ENCODE measurements around the gene PRKN. TPM values are rescaled to one million over a fixed set of nuclear protein-coding genes. Genes with fewer than 3 reads are reported as not detected.

Gene PRKN
- total and polyA plus RNA-seq, 2 experiments from 2014 or later: 1.2 to 2.3 TPM

DNA sequence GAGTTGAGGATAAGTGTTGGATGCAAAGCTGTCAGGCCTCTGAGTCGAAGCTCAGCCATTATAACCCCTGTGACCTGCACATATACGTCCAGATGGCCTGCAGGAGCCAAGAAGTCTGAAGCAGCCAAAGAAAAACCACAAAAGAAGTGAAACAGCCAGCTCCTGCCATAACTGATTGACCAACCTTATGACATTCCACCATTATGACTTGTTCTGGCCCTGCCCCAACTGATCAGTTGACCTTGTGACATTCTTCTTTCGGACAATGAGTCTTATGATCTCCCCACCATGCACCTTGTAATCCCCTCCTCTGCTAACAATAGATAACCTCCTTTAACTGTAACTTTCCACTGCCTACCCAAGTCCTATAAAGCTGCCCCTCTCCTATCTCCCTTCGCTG is 1320.0 kb downstream of the PRKN start:
- Histone ChIP-seq H3K4me2 (ENCODE audit: unreplicated experiment) (peak overlapping the region; percentile 46), H3K27me3 (replicated peaks; ENCODE audit: insufficient read depth) (no peaks in the 10 kb centered on the region), H3K9me3 (ENCODE audit: low read depth) (no peaks in the 10 kb centered on the region), H4K20me1 (ENCODE audit: insufficient read depth) (no peaks in the 10 kb centered on the region), H3K9me2 (ENCODE audit: insufficient read depth) (peaks cover 5% of the 10 kb centered on the region; the same call in 1 of the 2 replicates), H3F3A (ENCODE audit: insufficient read depth) (peaks cover 29% of the 10 kb centered on the region), H3K9ac (peak overlapping the region; percentile 20; the same call in 1 of the 2 replicates), H3K36me3 (ENCODE audit: low read depth) (no peaks in the 10 kb centered on the region), H3K4me3 (no peak overlapping the region), H2AFZ (no peak overlapping the region), H3K27ac (peak overlapping the region; percentile 71), H3K4me1 (ENCODE audit: insufficient read depth) (peaks cover 26% of the 10 kb centered on the region), H3K79me2 (ENCODE audit: insufficient read depth) (no peaks in the 10 kb centered on the region)
- peak; percentile 69 for DNase-seq
- TF ChIP-seq EZH2phosphoT487 (IDR thresholded peaks at IDR 0.05; ENCODE audit: insufficient read depth, low read depth) (no peak), EZH2 (IDR thresholded peaks at IDR 0.05; ENCODE audit: insufficient read depth, poor library complexity, severe bottlenecking) (no peak)
- in situ Hi-C loops (cut with MboI): no loop called here
- 23 to 29% methylated on average over 4 of the region's 4 CpGs for WGBS, 2 experiments (ENCODE audit: low coverage in 1 of 2, low lambda C conversion rate in 2 of 2, missing lambda C conversion rate in 2 of 2)

DNA sequence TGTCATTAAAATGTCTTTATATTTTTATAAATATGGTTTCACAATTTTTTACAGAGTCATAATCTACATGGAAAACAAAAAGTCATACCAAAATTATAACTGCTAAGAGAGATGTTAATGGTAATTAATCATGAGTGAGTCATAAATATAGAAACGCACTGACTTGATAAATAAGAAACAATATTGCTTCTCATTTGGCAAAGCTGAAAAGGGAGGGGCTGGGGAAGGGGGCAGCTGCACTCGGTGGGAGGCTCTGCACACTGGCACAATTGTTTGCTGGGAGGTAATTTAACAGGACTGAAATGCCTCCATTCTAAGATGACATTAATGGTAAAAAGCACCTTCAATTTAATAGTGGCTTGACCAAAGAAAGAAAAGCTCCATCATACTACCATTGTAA is 1320.5 kb downstream of the PRKN start:
- Histone ChIP-seq H3K9ac (peak overlapping the region; percentile 20), H4K20me1 (ENCODE audit: insufficient read depth) (no peaks in the 10 kb centered on the region), H3K9me3 (ENCODE audit: low read depth) (no peaks in the 10 kb centered on the region), H3K4me1 (ENCODE audit: insufficient read depth) (peaks cover 26% of the 10 kb centered on the region), H3K4me3 (no peak overlapping the region), H3K4me2 (ENCODE audit: unreplicated experiment) (peak overlapping the region; percentile 46), H3K79me2 (ENCODE audit: insufficient read depth) (no peaks in the 10 kb centered on the region), H3K9me2 (ENCODE audit: insufficient read depth) (peaks cover 4% of the 10 kb centered on the region; the same call in 1 of the 2 replicates), H3F3A (ENCODE audit: insufficient read depth) (peaks cover 29% of the 10 kb centered on the region), H3K36me3 (ENCODE audit: low read depth) (no peaks in the 10 kb centered on the region), H2AFZ (no peak overlapping the region), H3K27me3 (replicated peaks; ENCODE audit: insufficient read depth) (no peaks in the 10 kb centered on the region), H3K27ac (peak overlapping the region; percentile 71)
- in situ Hi-C loops (cut with MboI): no loop called here
- WGBS, 2 experiments (ENCODE audit: low coverage in 1 of 2, low lambda C conversion rate in 2 of 2, missing lambda C conversion rate in 2 of 2): 0 to 3% methylated on average over 2 of the region's 2 CpGs
- TF ChIP-seq EZH2phosphoT487 (IDR thresholded peaks at IDR 0.05; ENCODE audit: insufficient read depth, low read depth): no peak
- no peak for TF ChIP-seq EZH2 (IDR thresholded peaks at IDR 0.05; ENCODE audit: insufficient read depth, poor library complexity, severe bottlenecking)
- DNase-seq: no peak

DNA sequence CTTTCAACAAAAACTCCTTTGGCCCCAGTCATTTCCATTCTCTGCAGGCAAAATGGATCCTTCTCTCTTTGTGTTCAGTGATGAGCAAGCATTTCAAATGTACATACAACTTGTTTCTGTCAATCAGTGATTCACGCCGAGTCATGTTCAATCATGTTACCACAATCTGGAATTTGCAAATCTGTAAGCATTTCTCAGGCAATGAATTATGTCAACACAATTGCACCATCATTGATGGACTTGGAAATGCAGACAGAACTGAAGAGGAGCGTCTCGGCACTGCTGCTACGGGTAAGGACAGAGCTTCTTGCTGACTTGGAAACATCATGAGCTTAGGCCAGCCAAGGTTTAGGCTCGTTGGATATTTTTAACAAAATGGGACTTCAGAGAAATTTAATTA is 1320.9 kb downstream of the PRKN start:
- Histone ChIP-seq H3K36me3 (ENCODE audit: low read depth) (no peaks in the 10 kb centered on the region), H3F3A (ENCODE audit: insufficient read depth) (peaks cover 29% of the 10 kb centered on the region), H3K4me3 (no peak overlapping the region), H2AFZ (no peak overlapping the region), H3K9me3 (ENCODE audit: low read depth) (no peaks in the 10 kb centered on the region), H3K79me2 (ENCODE audit: insufficient read depth) (no peaks in the 10 kb centered on the region), H3K9me2 (ENCODE audit: insufficient read depth) (no peaks in the 10 kb centered on the region), H3K4me2 (ENCODE audit: unreplicated experiment) (peak overlapping the region; percentile 46), H3K4me1 (ENCODE audit: insufficient read depth) (peaks cover 26% of the 10 kb centered on the region), H3K27me3 (replicated peaks; ENCODE audit: insufficient read depth) (no peaks in the 10 kb centered on the region), H3K9ac (peak overlapping the region; percentile 20), H4K20me1 (ENCODE audit: insufficient read depth) (no peaks in the 10 kb centered on the region), H3K27ac (peak overlapping the region; percentile 71)
- TF ChIP-seq EZH2 (IDR thresholded peaks at IDR 0.05; ENCODE audit: insufficient read depth, poor library complexity, severe bottlenecking) (no peak), EZH2phosphoT487 (IDR thresholded peaks at IDR 0.05; ENCODE audit: insufficient read depth, low read depth) (0 out of 2 replicates have a peak, but pooled peaks have one; percentile 64)
- in situ Hi-C loops (cut with MboI): no loop called here
- WGBS, 2 experiments (ENCODE audit: low coverage in 1 of 2, low lambda C conversion rate in 2 of 2, missing lambda C conversion rate in 2 of 2): 3% methylated on average over 6 of the region's 6 CpGs
- peak; percentile 82 for DNase-seq

DNA sequence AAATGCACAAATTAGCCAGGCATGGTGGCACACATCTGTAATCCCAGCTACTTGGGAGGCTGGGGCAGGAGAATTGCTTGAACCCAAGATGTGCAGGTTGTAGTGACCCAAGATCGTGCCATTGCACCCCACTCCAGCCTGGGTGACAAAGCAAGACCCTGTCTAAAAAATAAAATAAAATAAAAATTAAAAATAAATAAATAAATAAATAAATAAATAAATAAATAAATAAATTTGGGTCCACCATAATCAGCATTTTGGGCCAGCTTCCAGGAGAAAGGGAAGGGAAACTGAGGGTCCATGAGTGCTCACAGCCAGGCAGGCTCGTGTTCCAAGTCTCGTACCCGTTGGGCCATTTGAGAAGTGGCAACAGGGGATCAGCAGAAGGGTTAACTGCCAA is 1322.1 kb downstream of the PRKN start:
- Histone ChIP-seq H3K9ac (no peak overlapping the region), H3K9me3 (ENCODE audit: low read depth) (no peaks in the 10 kb centered on the region), H2AFZ (no peak overlapping the region), H3K4me3 (no peak overlapping the region), H3K4me2 (ENCODE audit: unreplicated experiment) (no peak overlapping the region), H3K27ac (no peak overlapping the region), H3F3A (ENCODE audit: insufficient read depth) (peaks cover 29% of the 10 kb centered on the region), H3K9me2 (ENCODE audit: insufficient read depth) (no peaks in the 10 kb centered on the region), H3K36me3 (ENCODE audit: low read depth) (no peaks in the 10 kb centered on the region), H3K27me3 (replicated peaks; ENCODE audit: insufficient read depth) (no peaks in the 10 kb centered on the region), H4K20me1 (ENCODE audit: insufficient read depth) (no peaks in the 10 kb centered on the region), H3K79me2 (ENCODE audit: insufficient read depth) (no peaks in the 10 kb centered on the region), H3K4me1 (ENCODE audit: insufficient read depth) (peaks cover 26% of the 10 kb centered on the region)
- DNase-seq: no peak
- 92 to 95% methylated on average over 4 of the region's 4 CpGs for WGBS, 2 experiments (ENCODE audit: low coverage in 1 of 2, low lambda C conversion rate in 2 of 2, missing lambda C conversion rate in 2 of 2)
- in situ Hi-C loops (cut with MboI): no loop called here
- TF ChIP-seq EZH2 (IDR thresholded peaks at IDR 0.05; ENCODE audit: insufficient read depth, poor library complexity, severe bottlenecking) (no peak), EZH2phosphoT487 (IDR thresholded peaks at IDR 0.05; ENCODE audit: insufficient read depth, low read depth) (no peak)

DNA sequence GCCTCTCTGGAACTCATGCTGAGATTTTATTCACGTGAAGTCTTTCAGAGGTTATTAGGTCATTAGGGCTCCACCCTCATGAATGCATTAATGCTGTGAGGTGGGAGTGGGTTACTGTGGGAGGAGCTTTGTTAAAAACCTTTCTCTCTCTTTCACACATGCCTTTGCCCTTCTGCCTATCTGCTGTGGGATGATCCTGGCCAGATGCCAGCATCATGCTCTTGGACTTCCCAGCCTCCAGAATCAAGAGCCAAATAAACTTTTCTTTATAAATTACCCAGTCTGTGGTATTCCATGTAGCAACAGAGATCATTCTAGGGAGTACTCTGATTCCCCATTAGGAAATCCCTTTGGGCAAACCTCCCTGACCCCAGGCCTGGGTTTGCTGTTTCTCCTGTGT is 1323.8 kb downstream of the PRKN start:
- no peak for TF ChIP-seq EZH2phosphoT487 (IDR thresholded peaks at IDR 0.05; ENCODE audit: insufficient read depth, low read depth)
- TF ChIP-seq EZH2 (IDR thresholded peaks at IDR 0.05; ENCODE audit: insufficient read depth, poor library complexity, severe bottlenecking): no peak
- Histone ChIP-seq H3K9ac (no peak overlapping the region), H3K36me3 (ENCODE audit: low read depth) (no peaks in the 10 kb centered on the region), H3K4me1 (ENCODE audit: insufficient read depth) (peaks cover 26% of the 10 kb centered on the region), H2AFZ (no peak overlapping the region), H3K4me2 (ENCODE audit: unreplicated experiment) (no peak overlapping the region), H3F3A (ENCODE audit: insufficient read depth) (peaks cover 21% of the 10 kb centered on the region), H3K27ac (no peak overlapping the region), H3K9me3 (ENCODE audit: low read depth) (no peaks in the 10 kb centered on the region), H3K79me2 (ENCODE audit: insufficient read depth) (no peaks in the 10 kb centered on the region), H3K4me3 (no peak overlapping the region), H3K9me2 (ENCODE audit: insufficient read depth) (no peaks in the 10 kb centered on the region), H3K27me3 (replicated peaks; ENCODE audit: insufficient read depth) (no peaks in the 10 kb centered on the region), H4K20me1 (ENCODE audit: insufficient read depth) (no peaks in the 10 kb centered on the region)
- DNase-seq: no peak
- WGBS, 2 experiments (ENCODE audit: low coverage in 1 of 2, low lambda C conversion rate in 2 of 2, missing lambda C conversion rate in 2 of 2): 92 to 100% methylated on average over 1 of the region's 1 CpG
- in situ Hi-C loops (cut with MboI): no loop called here
